A673 (cell line): ENCODE results near the gene RALA.

ENCODE experiments used
- EZH2 ChIP-seq: fragments of 200-600 bp; sonication (generic); IDR thresholded peaks from 2 replicates; pipeline ENCODE4 v1.6.1; 2017; ENCODE audit warnings: borderline replicate concordance, low read depth, mild to moderate bottlenecking, mixed read lengths, antibody characterized with exemption, low read length; ENCODE audit not compliant: poor library complexity, severe bottlenecking
- TF ChIP-seq, protein P1 (sequence below): fragments of 300-800, 200-600 bp; sonication (generic); conservative IDR thresholded peaks from 2 replicates; pipeline ENCODE4 v1.5.1; 2017; ENCODE audit warnings: low read depth, mild to moderate bottlenecking, antibody characterized with exemption, low read length, moderate library complexity, mixed read lengths

DNA sequence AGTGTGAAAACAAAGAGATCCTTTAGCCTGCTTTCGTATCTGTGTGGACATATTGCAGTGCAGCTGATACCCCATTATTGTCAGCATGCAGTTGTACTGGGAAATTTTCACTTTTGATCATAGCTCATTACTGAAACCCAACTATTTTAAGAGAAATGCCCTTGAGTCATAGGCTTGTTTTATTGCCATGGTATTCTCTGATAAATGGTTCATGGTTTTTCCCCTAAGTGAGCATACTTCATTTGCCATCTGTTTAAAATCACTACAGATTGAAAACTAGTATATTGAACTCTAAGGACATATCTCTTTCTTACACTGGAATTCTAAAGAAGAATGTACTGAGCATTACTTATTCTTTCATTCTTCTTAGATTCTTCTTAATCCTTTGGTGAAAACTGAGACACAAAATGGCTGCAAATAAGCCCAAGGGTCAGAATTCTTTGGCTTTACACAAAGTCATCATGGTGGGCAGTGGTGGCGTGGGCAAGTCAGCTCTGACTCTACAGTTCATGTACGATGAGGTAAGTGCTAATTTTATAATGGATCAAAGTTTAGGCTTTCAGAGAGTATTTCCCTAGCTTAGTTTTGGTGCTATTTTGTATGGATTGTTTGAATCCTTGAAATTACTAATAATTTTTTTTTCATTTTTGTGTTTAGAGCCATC lies 63.0 kb downstream of the RALA start:
- TF ChIP-seq, protein P1, sequence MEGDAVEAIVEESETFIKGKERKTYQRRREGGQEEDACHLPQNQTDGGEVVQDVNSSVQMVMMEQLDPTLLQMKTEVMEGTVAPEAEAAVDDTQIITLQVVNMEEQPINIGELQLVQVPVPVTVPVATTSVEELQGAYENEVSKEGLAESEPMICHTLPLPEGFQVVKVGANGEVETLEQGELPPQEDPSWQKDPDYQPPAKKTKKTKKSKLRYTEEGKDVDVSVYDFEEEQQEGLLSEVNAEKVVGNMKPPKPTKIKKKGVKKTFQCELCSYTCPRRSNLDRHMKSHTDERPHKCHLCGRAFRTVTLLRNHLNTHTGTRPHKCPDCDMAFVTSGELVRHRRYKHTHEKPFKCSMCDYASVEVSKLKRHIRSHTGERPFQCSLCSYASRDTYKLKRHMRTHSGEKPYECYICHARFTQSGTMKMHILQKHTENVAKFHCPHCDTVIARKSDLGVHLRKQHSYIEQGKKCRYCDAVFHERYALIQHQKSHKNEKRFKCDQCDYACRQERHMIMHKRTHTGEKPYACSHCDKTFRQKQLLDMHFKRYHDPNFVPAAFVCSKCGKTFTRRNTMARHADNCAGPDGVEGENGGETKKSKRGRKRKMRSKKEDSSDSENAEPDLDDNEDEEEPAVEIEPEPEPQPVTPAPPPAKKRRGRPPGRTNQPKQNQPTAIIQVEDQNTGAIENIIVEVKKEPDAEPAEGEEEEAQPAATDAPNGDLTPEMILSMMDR = no peak
- no peak for TF ChIP-seq EZH2
